Sigmoid colon (tissue), 4 donors: ENCODE data around the gene PZP.

Experiments used
- CTCF ChIP-seq, 4 experiments: fragments of 450-650 bp in 3 of 4; fragments of 200-600 bp in 1 of 4; IDR thresholded peaks; one replicate each; pipeline ENCODE4 v1.5.1; 2016 to 2019; ENCODE audit warnings: antibody characterized with exemption in 4 of 4, mild to moderate bottlenecking in 3 of 4, moderate library complexity in 2 of 4
- EP300 ChIP-seq, 4 donors: sonication (generic); formaldehyde crosslinking; IDR thresholded peaks; one replicate each; pipeline ENCODE4 v1.6.1; 2017; ENCODE audit warnings: antibody characterized with exemption in 4 of 4

- no peak for TF ChIP-seq EP300 (IDR thresholded peaks at IDR 0.05)
- TF ChIP-seq CTCF (IDR thresholded peaks at IDR 0.05), result no peak
Observed at GRCh38 chr12:9148926-9149325, 59.3 kb downstream of the PZP start.
